ENCODE data around the gene SLC2A9. TPM values are rescaled to one million over a fixed set of nuclear protein-coding genes. Genes with fewer than 3 reads are reported as not detected.

Gene SLC2A9
- total and polyA plus RNA-seq, 8 donors = 1.2 to 5.7 (median 2.4) TPM

DNA sequence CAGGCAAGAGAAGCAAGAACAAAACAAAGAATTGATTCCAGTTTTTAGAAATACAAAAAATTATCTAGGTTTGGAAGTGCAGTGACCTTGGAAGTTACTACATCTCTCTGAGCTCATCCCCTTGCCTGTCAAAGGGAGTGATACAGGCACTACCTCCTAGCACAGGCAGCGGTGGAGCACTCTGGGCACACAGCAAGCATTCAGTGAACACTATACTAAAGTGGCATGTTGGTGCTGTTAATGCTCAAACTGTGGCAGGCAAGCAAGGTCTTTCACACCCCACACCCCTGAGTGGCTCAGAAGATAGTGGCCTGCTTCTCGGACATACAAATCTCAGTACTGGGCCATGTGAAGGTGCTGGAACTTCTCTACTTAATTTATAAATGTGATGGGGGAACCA, 188.7 kb downstream of the SLC2A9 start:
- H3K4me1 ChIP-seq = no peaks in the 10 kb centered on the region
- TF ChIP-seq, protein P1, sequence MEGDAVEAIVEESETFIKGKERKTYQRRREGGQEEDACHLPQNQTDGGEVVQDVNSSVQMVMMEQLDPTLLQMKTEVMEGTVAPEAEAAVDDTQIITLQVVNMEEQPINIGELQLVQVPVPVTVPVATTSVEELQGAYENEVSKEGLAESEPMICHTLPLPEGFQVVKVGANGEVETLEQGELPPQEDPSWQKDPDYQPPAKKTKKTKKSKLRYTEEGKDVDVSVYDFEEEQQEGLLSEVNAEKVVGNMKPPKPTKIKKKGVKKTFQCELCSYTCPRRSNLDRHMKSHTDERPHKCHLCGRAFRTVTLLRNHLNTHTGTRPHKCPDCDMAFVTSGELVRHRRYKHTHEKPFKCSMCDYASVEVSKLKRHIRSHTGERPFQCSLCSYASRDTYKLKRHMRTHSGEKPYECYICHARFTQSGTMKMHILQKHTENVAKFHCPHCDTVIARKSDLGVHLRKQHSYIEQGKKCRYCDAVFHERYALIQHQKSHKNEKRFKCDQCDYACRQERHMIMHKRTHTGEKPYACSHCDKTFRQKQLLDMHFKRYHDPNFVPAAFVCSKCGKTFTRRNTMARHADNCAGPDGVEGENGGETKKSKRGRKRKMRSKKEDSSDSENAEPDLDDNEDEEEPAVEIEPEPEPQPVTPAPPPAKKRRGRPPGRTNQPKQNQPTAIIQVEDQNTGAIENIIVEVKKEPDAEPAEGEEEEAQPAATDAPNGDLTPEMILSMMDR (IDR thresholded peaks at IDR 0.05) = no peak
- no peaks in the 10 kb centered on the region for H3K27me3 ChIP-seq
- FAIRE-seq = no peak
- DNase-seq = no peak
- no peaks in the 10 kb centered on the region for H3K36me3 ChIP-seq
- no peaks in the 10 kb centered on the region for H3K9me3 ChIP-seq
- ATAC-seq = no peak
- 76 to 81% methylated on average over 2 of the region's 2 CpGs for WGBS, 2 donors
- H3K4me3 ChIP-seq = no peak overlapping the region
- intact Hi-C loops (cut with DNase I) = no loop called here
- no peak overlapping the region for H3K27ac ChIP-seq

DNA sequence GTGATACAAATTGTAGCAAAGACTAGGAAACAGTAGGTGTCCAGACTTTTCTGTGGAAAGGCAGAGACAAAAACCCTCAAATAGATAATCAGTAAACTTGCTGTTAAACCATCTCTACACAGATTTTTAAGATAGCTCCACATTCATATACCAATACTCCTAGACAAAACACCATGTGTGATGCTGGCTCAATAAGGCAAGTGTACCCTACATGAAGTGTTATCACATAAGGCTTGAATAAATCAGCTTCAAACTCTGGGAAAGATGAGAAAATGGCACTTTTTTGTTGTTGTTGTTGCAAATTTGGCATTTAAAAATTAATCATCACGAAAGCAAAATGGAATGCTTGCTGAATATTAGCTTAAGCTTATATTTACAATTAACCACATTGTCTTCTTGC, 194.7 kb downstream of the SLC2A9 start:
- DNase-seq = no peak
- no peak for ATAC-seq
- TF ChIP-seq, protein P1 (IDR thresholded peaks at IDR 0.05) = no peak
- Histone ChIP-seq H3K36me3 (no peaks in the 10 kb centered on the region), H3K4me1 (no peaks in the 10 kb centered on the region), H3K27me3 (no peaks in the 10 kb centered on the region), H3K9me3 (no peaks in the 10 kb centered on the region), H3K27ac (no peak overlapping the region), H3K4me3 (no peak overlapping the region)
- intact Hi-C loops (cut with DNase I) = no loop called here
- WGBS, 2 donors = 58 to 63% methylated on average over 1 of the region's 1 CpG
- no peak for FAIRE-seq

DNA sequence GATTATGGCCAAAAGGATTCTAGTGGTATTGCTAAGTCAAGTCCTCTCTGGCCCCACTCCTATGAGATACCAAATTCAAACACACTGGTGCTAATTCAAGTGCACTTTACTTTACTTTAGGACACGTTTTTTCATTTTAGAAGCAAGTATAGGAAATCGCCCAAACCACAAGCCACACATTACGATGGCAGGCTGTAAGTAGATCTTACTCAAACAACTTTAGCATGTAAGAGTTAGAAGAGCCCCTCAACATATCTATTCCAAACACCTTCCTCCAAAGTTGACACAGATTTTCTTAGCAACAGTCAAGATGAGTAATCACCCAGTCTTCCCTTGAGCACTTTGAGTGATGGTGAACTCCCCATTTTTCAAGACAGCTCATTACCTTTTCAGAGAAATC, 196.2 kb downstream of the SLC2A9 start:
- ATAC-seq (no peak), DNase-seq (no peak), FAIRE-seq (no peak)
- H3K27ac ChIP-seq = no peak overlapping the region
- WGBS, 2 donors = 70 to 74% methylated on average over 3 of the region's 3 CpGs
- H3K9me3 ChIP-seq = no peaks in the 10 kb centered on the region
- no peaks in the 10 kb centered on the region for H3K4me1 ChIP-seq
- no peak overlapping the region for H3K4me3 ChIP-seq
- H3K27me3 ChIP-seq = no peaks in the 10 kb centered on the region
- intact Hi-C loops (cut with DNase I) = no loop called here
- TF ChIP-seq, protein P1 (IDR thresholded peaks at IDR 0.05) = no peak
- no peaks in the 10 kb centered on the region for H3K36me3 ChIP-seq

DNA sequence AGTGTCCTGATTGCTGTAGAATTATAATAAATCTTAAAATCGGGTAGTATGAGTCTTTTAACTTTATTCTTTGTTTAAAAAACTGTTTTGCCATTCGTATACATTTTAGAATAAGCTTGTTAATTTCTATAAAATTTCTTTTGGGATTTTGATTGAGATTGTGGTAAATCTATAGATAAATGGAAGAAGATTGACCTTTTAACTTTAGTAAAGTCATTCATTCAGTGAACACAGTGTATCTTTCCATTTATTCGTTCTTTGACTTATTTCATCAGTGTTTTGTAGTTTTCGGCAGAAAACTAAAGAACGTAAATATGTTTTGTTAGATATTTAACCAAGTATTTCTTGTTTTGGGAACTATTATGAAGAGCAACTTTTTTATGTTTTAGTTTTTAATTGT, 201.0 kb downstream of the SLC2A9 start:
- Histone ChIP-seq H3K4me1 (no peaks in the 10 kb centered on the region), H3K27ac (no peak overlapping the region), H3K4me3 (no peak overlapping the region), H3K27me3 (no peaks in the 10 kb centered on the region), H3K9me3 (no peaks in the 10 kb centered on the region), H3K36me3 (no peaks in the 10 kb centered on the region)
- TF ChIP-seq, protein P1 (IDR thresholded peaks at IDR 0.05) = no peak
- intact Hi-C loops (cut with DNase I) = no loop called here
- no peak for ATAC-seq
- WGBS, 2 donors = 58 to 67% methylated on average over 5 of the region's 5 CpGs
- DNase-seq = no peak
- no peak for FAIRE-seq

DNA sequence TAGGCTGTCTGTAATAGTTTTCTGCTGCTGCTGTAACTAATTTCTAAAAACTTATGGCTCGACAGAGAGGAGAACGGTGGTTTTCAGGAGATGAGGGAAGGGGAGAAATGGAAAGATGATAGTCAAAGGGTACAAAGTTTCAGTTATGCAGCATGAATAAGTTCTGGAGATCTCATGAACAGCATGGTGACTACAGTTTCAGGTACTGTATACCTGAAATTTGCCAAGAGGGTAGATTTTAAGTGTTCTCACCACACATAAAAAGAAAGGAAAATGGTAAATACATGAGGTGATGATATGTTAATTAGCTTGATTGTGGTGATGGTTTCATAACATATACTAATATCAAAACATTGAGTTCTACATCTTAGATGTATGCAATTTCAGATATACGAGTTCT, 205.0 kb downstream of the SLC2A9 start:
- ATAC-seq (no peak), DNase-seq (no peak), FAIRE-seq (no peak)
- Histone ChIP-seq H3K9me3 (no peaks in the 10 kb centered on the region), H3K4me3 (no peak overlapping the region), H3K27ac (no peak overlapping the region), H3K4me1 (no peaks in the 10 kb centered on the region), H3K36me3 (no peaks in the 10 kb centered on the region), H3K27me3 (no peaks in the 10 kb centered on the region)
- TF ChIP-seq, protein P1 (IDR thresholded peaks at IDR 0.05) = no peak
- intact Hi-C loops (cut with DNase I) = no loop called here
- WGBS, 2 donors = 69 to 82% methylated on average over 3 of the region's 3 CpGs

Data from pancreas (tissue), 10 donors.